ENCODE data around the gene AKAP1.

DNA sequence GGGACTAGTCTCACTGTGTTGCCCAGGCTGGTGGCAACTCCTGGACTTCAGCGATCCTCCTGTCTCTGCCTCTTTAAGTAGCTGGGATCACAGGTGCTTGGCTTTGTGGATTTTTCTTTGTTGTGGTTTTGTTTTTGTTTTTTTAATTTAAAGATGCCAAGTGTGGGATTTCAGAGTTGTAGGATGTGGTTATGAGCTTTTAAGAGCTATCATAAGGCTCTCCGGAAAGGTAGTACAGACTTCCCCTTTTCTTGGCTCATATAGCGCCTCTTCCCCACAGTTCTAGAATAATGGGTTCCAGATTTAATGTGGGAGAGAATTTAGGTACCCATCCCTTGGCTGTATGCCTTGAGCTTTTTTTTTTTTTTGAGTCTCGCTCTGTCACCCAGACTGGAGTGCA lies 17.1 kb downstream of the AKAP1 start:
- TF ChIP-seq POLR2AphosphoS5 (IDR thresholded peaks at IDR 0.05; ENCODE audit: low read depth, low read length) (no peak), POLR2A (IDR thresholded peaks at IDR 0.05; ENCODE audit: low read depth, low read length) (no peak), TAF1 (IDR thresholded peaks at IDR 0.05; ENCODE audit: low read depth, low read length) (no peak)
